IMR-90 (cell line): ENCODE results near the gene CCDC146. TPM values are rescaled to one million over a fixed set of nuclear protein-coding genes. Genes with fewer than 3 reads are reported as not detected.

Experiments
- ATAC-seq: fragments of 200-7000 bp; cut with Tn5 transposase; 2 replicates; pipeline ENCODE4 v1.9.1; 2020; ENCODE audit warnings: low read depth, mild to moderate bottlenecking, moderate library complexity
- BruUV-seq: library from RNA; stranded (reverse); fragments of 400-500 nt; replicated peaks from 2 replicates; lab custom pipeline; 2021; lab: Mats Ljungman, UMichigan
- CTCF ChIA-PET: fragments of 300-600 bp; formaldehyde crosslinking; extraction: SDS; loops from one replicate; lab custom pipeline; 2021; ENCODE audit warnings: antibody characterized with exemption; lab: Yijun Ruan, JAX
- POLR2A ChIA-PET: fragments of 300-600 bp; sonication (Branson Sonifier 250); formaldehyde crosslinking; loops from one replicate; lab custom pipeline; 2022; ENCODE audit warnings: antibody characterized with exemption; ENCODE audit not compliant: unreplicated experiment; lab: Charles Lee
- DNase-seq: peaks from one replicate; pipeline ENCODE4 v3.0.0; 2013
- H2AFZ ChIP-seq: replicated peaks from 2 replicates; pipeline ENCODE3; 2013; ENCODE audit warnings: low read length, mild to moderate bottlenecking; ENCODE audit not compliant: poor library complexity
- H2AK5ac ChIP-seq: 2 replicates; pipeline ENCODE4 v1.6.1; 2013; ENCODE audit warnings: low read depth, low read length, inconsistent platforms
- H2AK9ac ChIP-seq: replicated peaks from 2 replicates; pipeline ENCODE3; 2013; ENCODE audit warnings: mild to moderate bottlenecking, low read depth, low read length, moderate library complexity; ENCODE audit not compliant: poor library complexity
- H2BK120ac ChIP-seq: 2 replicates; pipeline ENCODE4 v1.6.1; 2013; ENCODE audit warnings: low read depth, low read length, inconsistent platforms
- H2BK15ac ChIP-seq: 3 replicates; pipeline ENCODE4 v1.6.1; 2013; ENCODE audit warnings: low read depth, low read length, inconsistent platforms
- H2BK20ac ChIP-seq: 2 replicates; pipeline ENCODE4 v1.6.1; 2013; ENCODE audit warnings: low read depth, mild to moderate bottlenecking, inconsistent platforms, low read length, moderate library complexity
- H2BK5ac ChIP-seq: 2 replicates; pipeline ENCODE4 v1.6.1; 2013; ENCODE audit warnings: mild to moderate bottlenecking, low read depth, low read length, inconsistent platforms; ENCODE audit not compliant: poor library complexity, severe bottlenecking
- H3K14ac ChIP-seq: replicated peaks from 2 replicates; pipeline ENCODE4 v1.6.1; 2013; ENCODE audit warnings: low read depth, low read length, inconsistent platforms
- H3K18ac ChIP-seq: 2 replicates; pipeline ENCODE4 v1.6.1; 2013; ENCODE audit warnings: low read depth, low read length, control low read depth
- H3K23ac ChIP-seq: 2 replicates; pipeline ENCODE4 v1.6.1; 2013; ENCODE audit warnings: low read depth, low read length, inconsistent platforms
- H3K27ac ChIP-seq: 2 replicates; pipeline ENCODE4 v1.5.1; 2013; ENCODE audit warnings: mild to moderate bottlenecking, control low read depth, low read length; ENCODE audit not compliant: insufficient read depth
- H3K27me3 ChIP-seq: 2 replicates; pipeline ENCODE4 v1.6.1; 2013; ENCODE audit warnings: low read length; ENCODE audit not compliant: control insufficient read depth, insufficient read depth
- H3K36me3 ChIP-seq: 2 replicates; pipeline ENCODE4 v1.6.1; 2013; ENCODE audit warnings: low read length, mixed read lengths; ENCODE audit not compliant: control insufficient read depth, insufficient read depth
- H3K4ac ChIP-seq: 2 replicates; pipeline ENCODE4 v1.6.1; 2013; ENCODE audit warnings: low read depth, low read length, inconsistent platforms
- H3K4me1 ChIP-seq: 2 replicates; pipeline ENCODE4 v1.6.1; 2013; ENCODE audit warnings: low read length, mixed read lengths; ENCODE audit not compliant: control insufficient read depth, insufficient read depth
- H3K4me2 ChIP-seq: 2 replicates; pipeline ENCODE4 v1.6.1; 2013; ENCODE audit warnings: low read depth, mild to moderate bottlenecking, control low read depth, low read length, moderate library complexity
- H3K4me3 ChIP-seq: 2 replicates; pipeline ENCODE4 v1.5.1; 2013; ENCODE audit warnings: low read depth, mild to moderate bottlenecking, control low read depth, low read length, moderate library complexity; ENCODE audit not compliant: insufficient read depth
- H3K56ac ChIP-seq: 2 replicates; pipeline ENCODE4 v1.6.1; 2013; ENCODE audit warnings: low read length, inconsistent platforms; ENCODE audit not compliant: insufficient read depth; ENCODE audit errors: extremely low read depth
- H3K79me1 ChIP-seq, 2 experiments: 2 replicates each; pipeline ENCODE4 v1.6.1; 2013; ENCODE audit warnings: low read length in 2 of 2, inconsistent platforms in 1 of 2, low read depth in 1 of 2
- H3K9ac ChIP-seq: 2 replicates; pipeline ENCODE4 v1.6.1; 2013; ENCODE audit warnings: low read depth, low read length, control low read depth
- H3K9me1 ChIP-seq: 2 replicates; pipeline ENCODE4 v1.6.1; 2013; ENCODE audit warnings: low read length, inconsistent platforms; ENCODE audit not compliant: insufficient read depth
- H3K9me3 ChIP-seq: 2 replicates; pipeline ENCODE4 v1.6.1; 2013; ENCODE audit warnings: low read length; ENCODE audit not compliant: control insufficient read depth, insufficient read depth
- H4K20me1 ChIP-seq: 2 replicates; pipeline ENCODE4 v1.6.1; 2013; ENCODE audit warnings: low read length, inconsistent platforms; ENCODE audit not compliant: insufficient read depth
- H4K5ac ChIP-seq: 2 replicates; pipeline ENCODE4 v1.6.1; 2013; ENCODE audit warnings: mild to moderate bottlenecking, low read depth, low read length, control low read depth
- H4K8ac ChIP-seq, 2 experiments: 2 replicates each; pipeline ENCODE4 v1.6.1; 2013; ENCODE audit warnings: low read depth in 2 of 2, low read length in 2 of 2, control low read depth in 1 of 2, inconsistent platforms in 1 of 2
- H4K91ac ChIP-seq: 2 replicates; pipeline ENCODE4 v1.6.1; 2013; ENCODE audit warnings: low read depth, low read length, inconsistent platforms; ENCODE audit not compliant: insufficient read depth
- BHLHE40 ChIP-seq: fragments of 150-350 bp; IDR thresholded peaks from 2 replicates; pipeline ENCODE4 v1.6.1; 2016; ENCODE audit warnings: mild to moderate bottlenecking, low read depth, low read length
- CEBPB ChIP-seq: IDR thresholded peaks from 2 replicates; pipeline ENCODE4 v1.6.1; 2012; ENCODE audit warnings: low read depth, low read length, improper control_type of control experiment
- CHD1 ChIP-seq: IDR thresholded peaks from 2 replicates; pipeline ENCODE4 v1.6.1; 2012; ENCODE audit warnings: low read depth, low read length, improper control_type of control experiment
- FOS ChIP-seq: fragments of 150-350 bp; IDR thresholded peaks from 2 replicates; pipeline ENCODE4 v1.6.1; 2016; ENCODE audit warnings: low read depth, low read length
- MAFK ChIP-seq: IDR thresholded peaks from 2 replicates; pipeline ENCODE4 v1.6.1; 2012; ENCODE audit warnings: low read depth, low read length, improper control_type of control experiment
- MAZ ChIP-seq: IDR thresholded peaks from 2 replicates; pipeline ENCODE4 v1.6.1; 2012; ENCODE audit warnings: low read depth, mild to moderate bottlenecking, low read length, improper control_type of control experiment, moderate library complexity, borderline replicate concordance
- MXI1 ChIP-seq: IDR thresholded peaks from 2 replicates; pipeline ENCODE4 v1.6.1; 2012; ENCODE audit warnings: low read depth, mild to moderate bottlenecking, low read length, moderate library complexity, borderline replicate concordance
- NFE2L2 ChIP-seq: fragments of 150-350 bp; IDR thresholded peaks from 2 replicates; pipeline ENCODE4 v1.6.1; 2016; ENCODE audit warnings: low read depth, mild to moderate bottlenecking, low read length
- POLR2A ChIP-seq: IDR thresholded peaks from 2 replicates; pipeline ENCODE4 v1.6.1; 2012; ENCODE audit warnings: mild to moderate bottlenecking, low read depth, low read length
- RAD21 ChIP-seq: IDR thresholded peaks from 2 replicates; pipeline ENCODE4 v1.6.1; 2012; ENCODE audit warnings: low read length, improper control_type of control experiment
- RCOR1 ChIP-seq: IDR thresholded peaks from 2 replicates; pipeline ENCODE4 v1.6.1; 2012; ENCODE audit warnings: mild to moderate bottlenecking, low read length, improper control_type of control experiment; ENCODE audit not compliant: insufficient replicate concordance
- RFX5 ChIP-seq: IDR thresholded peaks from 2 replicates; pipeline ENCODE4 v1.8.0; 2012; ENCODE audit warnings: low read depth, mild to moderate bottlenecking, low read length, moderate library complexity
- SMC3 ChIP-seq: fragments of 150-350 bp; IDR thresholded peaks from 2 replicates; pipeline ENCODE4 v1.6.1; 2016; ENCODE audit warnings: low read depth, mild to moderate bottlenecking, antibody characterized with exemption, low read length, moderate library complexity
- WGBS, 2 experiments: methylation state at CpG; one replicate each; pipeline versions ENCODE4 v1.1.5 to v1.1.7; 2013; ENCODE audit warnings: missing lambda C conversion rate in 2 of 2; ENCODE audit not compliant: insufficient read length in 1 of 2; ENCODE audit errors: extremely low coverage in 2 of 2; 5-methylcytosine and 5-hydroxymethylcytosine counted together
- dilution Hi-C: fragments of 300-500 bp; cut with HindIII; formaldehyde crosslinking; loops from one replicate; pipeline ENCODE4 v1.14.3; 2018; ENCODE audit warnings: low sequenced_read_pairs; ENCODE audit not compliant: unreplicated experiment
- in situ Hi-C: fragments of 300-500 bp; cut with MboI; formaldehyde crosslinking; loops from 3 replicates; pipeline ENCODE4 v1.14.3; 2019; ENCODE audit warnings: low sequenced_read_pairs, inconsistent platforms, mixed read lengths
- intact Hi-C: fragments of 100-400 bp; cut with micrococcal nuclease; formaldehyde crosslinking; loops from 2 replicates; pipeline ENCODE4 v1.10.0; 2022
- polyA plus RNA-seq, 3 experiments: library from polyadenylated mRNA; depleted of rRNA; stranded (reverse); fragments of >200 nt; gene quantifications; 2 replicates each; pipeline ENCODE4 v1.2.3, GENCODE V29; 2012; ENCODE audit warnings: low replicate concordance in 1 of 3
- total RNA-seq: library from RNA; depleted of rRNA; stranded (reverse); fragments of >200 nt; gene quantifications from 2 replicates; pipeline ENCODE4 v1.2.3, GENCODE V29; 2012
- TF ChIP-seq, protein P1 (sequence below): fragments of 150-350 bp; IDR thresholded peaks from 2 replicates; pipeline ENCODE4 v1.6.1; 2016; ENCODE audit warnings: low read depth, mild to moderate bottlenecking, low read length, moderate library complexity, borderline replicate concordance
- TF ChIP-seq, protein P2 (sequence below): fragments of 150-350 bp; IDR thresholded peaks from 2 replicates; pipeline ENCODE4 v1.6.1; 2017; ENCODE audit warnings: mild to moderate bottlenecking, antibody characterized with exemption, low read length, low read depth
- TF ChIP-seq, protein P3 (sequence below): conservative IDR thresholded peaks from 2 replicates; pipeline ENCODE4 v1.5.1; 2012; ENCODE audit warnings: mild to moderate bottlenecking, low read depth, low read length, improper control_type of control experiment

The CCDC146 gene
- total and polyA plus RNA-seq, 2 of the 4 experiments (the other 2 are of a cell fraction), result 0.54 to 1.7 TPM

DNA sequence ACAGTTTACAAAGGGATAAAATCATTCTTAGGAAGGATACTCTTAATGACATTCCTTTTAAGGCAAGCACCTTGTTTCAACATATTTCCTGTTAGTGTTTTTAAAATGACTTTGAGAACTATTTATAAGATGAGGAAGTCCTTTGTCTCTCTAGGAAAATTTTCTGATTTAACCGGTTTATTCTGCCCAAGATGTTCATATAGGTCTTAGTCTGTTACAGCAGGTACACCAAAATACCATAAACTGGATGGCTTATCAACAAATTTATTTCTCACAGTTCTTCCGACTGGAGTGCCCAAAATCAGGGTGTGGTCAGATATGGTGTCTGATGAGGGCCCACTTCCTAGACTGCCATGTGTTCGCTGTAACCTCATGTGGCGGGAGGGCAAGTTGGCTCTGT is 215.8 kb downstream of the CCDC146 start:
- Histone ChIP-seq H4K91ac (no peak overlapping the region), H3K4ac (peak overlapping the region; percentile 82), H2AK9ac (no peak overlapping the region), H4K5ac (no peak overlapping the region; the same call in 1 of the 2 replicates), H2BK120ac (peak overlapping the region; percentile 70; the same call in 1 of the 2 replicates), H3K14ac (peak overlapping the region; percentile 50; the same call in 1 of the 2 replicates), H3K9me3 (no peaks in the 10 kb centered on the region), H4K8ac (peak overlapping the region; percentile 44 to 46; a peak in 2 of 4 replicates), H2BK5ac (no peak overlapping the region), H2BK15ac (peak overlapping the region; percentile 57; the same call in 2 of the 3 replicates), H3K9ac (no peak overlapping the region), H3K4me2 (no peak overlapping the region), H3K18ac (no peak overlapping the region), H3K79me1 (no peaks in the 10 kb centered on the region), H3K27ac (no peak overlapping the region), H4K20me1 (no peaks in the 10 kb centered on the region), H3K36me3 (no peaks in the 10 kb centered on the region), H3K27me3 (no peaks in the 10 kb centered on the region), H3K4me1 (peaks cover 3% of the 10 kb centered on the region), H3K9me1 (peaks cover 7% of the 10 kb centered on the region; the same call in 1 of the 2 replicates), H2BK20ac (no peak overlapping the region; the same call in 1 of the 2 replicates), H2AFZ (no peak overlapping the region), H3K4me3 (no peak overlapping the region), H2AK5ac (peak overlapping the region; percentile 59), H3K23ac (no peak overlapping the region), H3K56ac (no peak overlapping the region)
- ChIA-PET CTCF (no interaction called here), POLR2A (interaction anchor here (0.6 kb wide), 1 partner anchor 75 kb away, joined by 10 read pairs; no protein-coding TSS in a partner anchor)
- DNase-seq, result no peak
- in situ Hi-C loops, result no loop called here
- TF ChIP-seq MAZ (no peak), BHLHE40 (no peak), CHD1 (no peak), FOS (no peak), RAD21 (no peak), RCOR1 (no peak), CEBPB (no peak), NFE2L2 (no peak), POLR2A (no peak), MAFK (no peak), RFX5 (no peak), MXI1 (no peak), SMC3 (no peak)
- TF ChIP-seq, protein P1, sequence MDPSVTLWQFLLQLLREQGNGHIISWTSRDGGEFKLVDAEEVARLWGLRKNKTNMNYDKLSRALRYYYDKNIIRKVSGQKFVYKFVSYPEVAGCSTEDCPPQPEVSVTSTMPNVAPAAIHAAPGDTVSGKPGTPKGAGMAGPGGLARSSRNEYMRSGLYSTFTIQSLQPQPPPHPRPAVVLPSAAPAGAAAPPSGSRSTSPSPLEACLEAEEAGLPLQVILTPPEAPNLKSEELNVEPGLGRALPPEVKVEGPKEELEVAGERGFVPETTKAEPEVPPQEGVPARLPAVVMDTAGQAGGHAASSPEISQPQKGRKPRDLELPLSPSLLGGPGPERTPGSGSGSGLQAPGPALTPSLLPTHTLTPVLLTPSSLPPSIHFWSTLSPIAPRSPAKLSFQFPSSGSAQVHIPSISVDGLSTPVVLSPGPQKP, result no peak
- TF ChIP-seq, protein P2, sequence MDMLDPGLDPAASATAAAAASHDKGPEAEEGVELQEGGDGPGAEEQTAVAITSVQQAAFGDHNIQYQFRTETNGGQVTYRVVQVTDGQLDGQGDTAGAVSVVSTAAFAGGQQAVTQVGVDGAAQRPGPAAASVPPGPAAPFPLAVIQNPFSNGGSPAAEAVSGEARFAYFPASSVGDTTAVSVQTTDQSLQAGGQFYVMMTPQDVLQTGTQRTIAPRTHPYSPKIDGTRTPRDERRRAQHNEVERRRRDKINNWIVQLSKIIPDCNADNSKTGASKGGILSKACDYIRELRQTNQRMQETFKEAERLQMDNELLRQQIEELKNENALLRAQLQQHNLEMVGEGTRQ, result no peak
- TF ChIP-seq, protein P3, sequence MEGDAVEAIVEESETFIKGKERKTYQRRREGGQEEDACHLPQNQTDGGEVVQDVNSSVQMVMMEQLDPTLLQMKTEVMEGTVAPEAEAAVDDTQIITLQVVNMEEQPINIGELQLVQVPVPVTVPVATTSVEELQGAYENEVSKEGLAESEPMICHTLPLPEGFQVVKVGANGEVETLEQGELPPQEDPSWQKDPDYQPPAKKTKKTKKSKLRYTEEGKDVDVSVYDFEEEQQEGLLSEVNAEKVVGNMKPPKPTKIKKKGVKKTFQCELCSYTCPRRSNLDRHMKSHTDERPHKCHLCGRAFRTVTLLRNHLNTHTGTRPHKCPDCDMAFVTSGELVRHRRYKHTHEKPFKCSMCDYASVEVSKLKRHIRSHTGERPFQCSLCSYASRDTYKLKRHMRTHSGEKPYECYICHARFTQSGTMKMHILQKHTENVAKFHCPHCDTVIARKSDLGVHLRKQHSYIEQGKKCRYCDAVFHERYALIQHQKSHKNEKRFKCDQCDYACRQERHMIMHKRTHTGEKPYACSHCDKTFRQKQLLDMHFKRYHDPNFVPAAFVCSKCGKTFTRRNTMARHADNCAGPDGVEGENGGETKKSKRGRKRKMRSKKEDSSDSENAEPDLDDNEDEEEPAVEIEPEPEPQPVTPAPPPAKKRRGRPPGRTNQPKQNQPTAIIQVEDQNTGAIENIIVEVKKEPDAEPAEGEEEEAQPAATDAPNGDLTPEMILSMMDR, result no peak
- intact Hi-C loops, result loop anchor here (5.0 kb wide), 1 partner anchor 204 kb away; no protein-coding TSS in a partner anchor
- no peak for ATAC-seq
- WGBS, 2 experiments, result no CpG with 5 or more reads among the region's 4 CpGs
- dilution Hi-C loops, result no loop called here
- no TSS peak for BruUV-seq
